ENCODE data around the gene MCAM.

MCAM gene

GRCh38 chr11:119310682-119311052, 6.3 kb downstream of the MCAM start:
- TF ChIP-seq CTCF (IDR thresholded peaks at IDR 0.05; ENCODE audit: low read depth, low read length, poor library complexity, severe bottlenecking): no peak
- TF ChIP-seq EZH2phosphoT487 (IDR thresholded peaks at IDR 0.05; ENCODE audit: borderline replicate concordance, low read length): no peak
- no peaks in the 10 kb centered on the region for H3K9me2 ChIP-seq (replicated peaks; ENCODE audit: control insufficient read depth, low read length)
- H3K79me2 ChIP-seq (ENCODE audit: control insufficient read depth, low read length): no peaks in the 10 kb centered on the region

GRCh38 chr11:119309953-119310681, 6.8 kb downstream of the MCAM start:
- Histone ChIP-seq H3K9me3 (ENCODE audit: control insufficient read depth, insufficient read depth, low read length) (no peaks in the 10 kb centered on the region), H4K20me1 (ENCODE audit: control insufficient read depth, insufficient read depth, low read depth, low read length) (no peaks in the 10 kb centered on the region), H3K4me3 (ENCODE audit: low read length) (no peak overlapping the region), H3K27ac (ENCODE audit: low read depth, low read length) (no peak overlapping the region), H3K79me2 (ENCODE audit: control insufficient read depth, low read length) (no peaks in the 10 kb centered on the region), H3K36me3 (ENCODE audit: control insufficient read depth, low read length) (peaks cover 7% of the 10 kb centered on the region; the same call in 1 of the 2 replicates), H3F3A (ENCODE audit: control insufficient read depth, insufficient read depth) (peaks cover 5% of the 10 kb centered on the region; the same call in 1 of the 2 replicates), H3K4me1 (ENCODE audit: control insufficient read depth, low read length) (peaks cover 8% of the 10 kb centered on the region), H3K9me2 (replicated peaks; ENCODE audit: control insufficient read depth, low read length) (no peaks in the 10 kb centered on the region), H3K27me3 (ENCODE audit: control insufficient read depth, low read length) (no peaks in the 10 kb centered on the region), H3K4me2 (ENCODE audit: low read length) (no peak overlapping the region)
- TF ChIP-seq CTCF (IDR thresholded peaks at IDR 0.05; ENCODE audit: low read depth, low read length, poor library complexity, severe bottlenecking) (no peak), EZH2phosphoT487 (IDR thresholded peaks at IDR 0.05; ENCODE audit: borderline replicate concordance, low read length) (no peak)

More at GRCh38 chr11:119310682-119311052, 6.3 kb downstream of the MCAM start:
- Histone ChIP-seq H3K27me3 (ENCODE audit: control insufficient read depth, low read length) (peaks cover under 1% of the 10 kb centered on the region), H3K36me3 (ENCODE audit: control insufficient read depth, low read length) (peaks cover 7% of the 10 kb centered on the region; the same call in 1 of the 2 replicates), H3K27ac (ENCODE audit: low read depth, low read length) (no peak overlapping the region), H3K4me2 (ENCODE audit: low read length) (no peak overlapping the region), H3F3A (ENCODE audit: control insufficient read depth, insufficient read depth) (peaks cover 5% of the 10 kb centered on the region; the same call in 1 of the 2 replicates), H3K9me3 (ENCODE audit: control insufficient read depth, insufficient read depth, low read length) (no peaks in the 10 kb centered on the region), H3K4me1 (ENCODE audit: control insufficient read depth, low read length) (peaks cover 13% of the 10 kb centered on the region), H3K4me3 (ENCODE audit: low read length) (no peak overlapping the region), H4K20me1 (ENCODE audit: control insufficient read depth, insufficient read depth, low read depth, low read length) (no peaks in the 10 kb centered on the region)

- H3K9me2 ChIP-seq (replicated peaks; ENCODE audit: control insufficient read depth, low read length): no peaks in the 10 kb centered on the region
- peaks cover under 1% of the 10 kb centered on the region; the same call in 1 of the 2 replicates for H3K4me1 ChIP-seq (ENCODE audit: control insufficient read depth, low read length)
- no peaks in the 10 kb centered on the region for H4K20me1 ChIP-seq (ENCODE audit: control insufficient read depth, insufficient read depth, low read depth, low read length)
- H3K4me2 ChIP-seq (ENCODE audit: low read length): no peak overlapping the region
- no peaks in the 10 kb centered on the region for H3K27me3 ChIP-seq (ENCODE audit: control insufficient read depth, low read length)
- no peaks in the 10 kb centered on the region for H3K9me3 ChIP-seq (ENCODE audit: control insufficient read depth, insufficient read depth, low read length)
- peaks cover 7% of the 10 kb centered on the region; the same call in 1 of the 2 replicates for H3K36me3 ChIP-seq (ENCODE audit: control insufficient read depth, low read length)
- no peak overlapping the region for H3K27ac ChIP-seq (ENCODE audit: low read depth, low read length)
- H3K79me2 ChIP-seq (ENCODE audit: control insufficient read depth, low read length): no peaks in the 10 kb centered on the region
- H3F3A ChIP-seq (ENCODE audit: control insufficient read depth, insufficient read depth): peaks cover 5% of the 10 kb centered on the region; the same call in 1 of the 2 replicates
- no peak overlapping the region for H3K4me3 ChIP-seq (ENCODE audit: low read length)
- TF ChIP-seq CTCF (IDR thresholded peaks at IDR 0.05; ENCODE audit: low read depth, low read length, poor library complexity, severe bottlenecking) (no peak), EZH2phosphoT487 (IDR thresholded peaks at IDR 0.05; ENCODE audit: borderline replicate concordance, low read length) (no peak)
These were observed 7.5 kb downstream of the MCAM start for GRCh38 chr11:119309411-119309810.

All from DOHH2 (cell line).